Effector memory CD4-positive, alpha-beta T cell (primary cell): ENCODE data around the gene SSBP4.

Source experiments
- DNase-seq, 3 donors: peaks; one replicate each; pipeline ENCODE4 v3.0.0-alpha.2; 2020
- H3K27ac ChIP-seq: 2 replicates; pipeline ENCODE4 v1.7.0; 2013; ENCODE audit warnings: mild to moderate bottlenecking, low read length, moderate library complexity; ENCODE audit not compliant: insufficient read depth, poor library complexity, severe bottlenecking
- H3K27me3 ChIP-seq: replicated peaks from 2 replicates; pipeline ENCODE4 v1.7.0; 2013; ENCODE audit warnings: mild to moderate bottlenecking, low read length; ENCODE audit not compliant: insufficient read depth, control insufficient read depth, poor library complexity, severe bottlenecking
- H3K36me3 ChIP-seq: 2 replicates; pipeline ENCODE4 v1.7.0; 2013; ENCODE audit warnings: mild to moderate bottlenecking, low read length, moderate library complexity; ENCODE audit not compliant: control insufficient read depth, insufficient read depth
- H3K4me1 ChIP-seq: 2 replicates; pipeline ENCODE4 v1.7.0; 2013; ENCODE audit warnings: low read length, mild to moderate bottlenecking; ENCODE audit not compliant: control insufficient read depth, insufficient read depth, poor library complexity, severe bottlenecking
- H3K4me3 ChIP-seq: 2 replicates; pipeline ENCODE4 v1.7.0; 2013; ENCODE audit warnings: low read length, low read depth, mild to moderate bottlenecking; ENCODE audit not compliant: insufficient read depth, poor library complexity, severe bottlenecking
- H3K9me3 ChIP-seq: 2 replicates; pipeline ENCODE4 v1.7.0; 2013; ENCODE audit warnings: mild to moderate bottlenecking, low read length, moderate library complexity; ENCODE audit not compliant: control insufficient read depth

The SSBP4 gene

GRCh38 chr19:18433015-18433691, 14.0 kb downstream of the SSBP4 start:
- no peak for DNase-seq
- H3K4me3 ChIP-seq: peak overlapping the region; percentile 47

GRCh38 chr19:18433735-18434398, 14.7 kb downstream of the SSBP4 start:
- H3K9me3 ChIP-seq: no peaks in the 10 kb centered on the region
- no peaks in the 10 kb centered on the region for H3K36me3 ChIP-seq
- no peaks in the 10 kb centered on the region for H3K27me3 ChIP-seq
- DNase-seq: no peak
- H3K4me3 ChIP-seq: no peak overlapping the region
- H3K27ac ChIP-seq: no peak overlapping the region
- peaks cover 45% of the 10 kb centered on the region for H3K4me1 ChIP-seq

More at GRCh38 chr19:18433015-18433691, 14.0 kb downstream of the SSBP4 start:
- Histone ChIP-seq H3K27ac (peak overlapping the region; percentile 55), H3K27me3 (no peaks in the 10 kb centered on the region), H3K9me3 (no peaks in the 10 kb centered on the region), H3K36me3 (no peaks in the 10 kb centered on the region), H3K4me1 (peaks cover 49% of the 10 kb centered on the region)

GRCh38 chr19:18434411-18435175, 15.4 kb downstream of the SSBP4 start:
- Histone ChIP-seq H3K4me3 (no peak overlapping the region), H3K36me3 (no peaks in the 10 kb centered on the region), H3K9me3 (no peaks in the 10 kb centered on the region), H3K27ac (no peak overlapping the region), H3K27me3 (no peaks in the 10 kb centered on the region), H3K4me1 (peaks cover 38% of the 10 kb centered on the region)
- DNase-seq: no peak

- no peaks in the 10 kb centered on the region for H3K27me3 ChIP-seq
- H3K27ac ChIP-seq: no peak overlapping the region
- H3K9me3 ChIP-seq: no peaks in the 10 kb centered on the region
- DNase-seq: no peak
- H3K4me1 ChIP-seq: peaks cover 31% of the 10 kb centered on the region
- no peak overlapping the region for H3K4me3 ChIP-seq
- no peaks in the 10 kb centered on the region for H3K36me3 ChIP-seq
Measured at GRCh38 chr19:18435178-18435841, 16.1 kb downstream of the SSBP4 start.

- H3K36me3 ChIP-seq: no peaks in the 10 kb centered on the region
- DNase-seq: no peak
- H3K4me3 ChIP-seq: peak overlapping the region; percentile 64
- H3K9me3 ChIP-seq: no peaks in the 10 kb centered on the region
- peaks cover 27% of the 10 kb centered on the region for H3K4me1 ChIP-seq
- no peak overlapping the region for H3K27ac ChIP-seq
- no peaks in the 10 kb centered on the region for H3K27me3 ChIP-seq
Measured at GRCh38 chr19:18435842-18436670, 16.9 kb downstream of the SSBP4 start.

- H3K27me3 ChIP-seq: no peaks in the 10 kb centered on the region
- H3K27ac ChIP-seq: no peak overlapping the region
- peak; percentile 70 to 78 (median 70) for DNase-seq
- H3K4me1 ChIP-seq: peaks cover 29% of the 10 kb centered on the region
- H3K36me3 ChIP-seq: no peaks in the 10 kb centered on the region
- H3K9me3 ChIP-seq: no peaks in the 10 kb centered on the region
- peak overlapping the region; percentile 64 for H3K4me3 ChIP-seq
Measured at GRCh38 chr19:18436671-18437490, 17.7 kb downstream of the SSBP4 start.

GRCh38 chr19:18437491-18438330, 18.5 kb downstream of the SSBP4 start, which contains the start of gene ISYNA1:
ISYNA1 (minus strand) TSS chr19:18438133; CDS start chr19:18437979, 154 bp downstream.
- H3K9me3 ChIP-seq: no peaks in the 10 kb centered on the region
- H3K4me3 ChIP-seq: peak within 1 kb of the TSS; percentile 64
- H3K27me3 ChIP-seq: no peaks in the 10 kb centered on the region
- H3K36me3 ChIP-seq: no peaks in the 10 kb centered on the region
- peak within 1 kb of the TSS; percentile 62 for H3K27ac ChIP-seq
- peak; percentile 51 to 60 (median 55) for DNase-seq
- peaks cover 34% of the 10 kb centered on the region for H3K4me1 ChIP-seq

- no peaks in the 10 kb centered on the region for H3K9me3 ChIP-seq
- no peaks in the 10 kb centered on the region for H3K27me3 ChIP-seq
- H3K27ac ChIP-seq: peak overlapping the region; percentile 62
- peak overlapping the region; percentile 64 for H3K4me3 ChIP-seq
- DNase-seq: no peak
- peaks cover 28% of the 10 kb centered on the region for H3K4me1 ChIP-seq
- peaks cover 3% of the 10 kb centered on the region for H3K36me3 ChIP-seq
Measured at GRCh38 chr19:18438331-18439024, 19.3 kb downstream of the SSBP4 start.
